Uterus (tissue), 2 donors: Measurements from ENCODE around the gene PCNX3.

Experiments used
- POLR2A ChIP-seq, 2 donors: fragments of 450-650 bp; IDR thresholded peaks; one replicate each; pipeline ENCODE4 v1.6.1; 2016; ENCODE audit warnings: antibody characterized with exemption in 2 of 2, mild to moderate bottlenecking in 1 of 2, moderate library complexity in 1 of 2
- TF ChIP-seq, protein P1 (sequence below), 4 experiments: fragments of 200-600 bp in 2 of 4; fragments of 450-650 bp in 2 of 4; sonication (generic) in 2 of 4; IDR thresholded peaks; one replicate each; pipeline ENCODE4 v1.5.1; 2016 to 2019; ENCODE audit warnings: antibody characterized with exemption in 4 of 4, mild to moderate bottlenecking in 2 of 4, moderate library complexity in 1 of 4

- TF ChIP-seq, protein P1, sequence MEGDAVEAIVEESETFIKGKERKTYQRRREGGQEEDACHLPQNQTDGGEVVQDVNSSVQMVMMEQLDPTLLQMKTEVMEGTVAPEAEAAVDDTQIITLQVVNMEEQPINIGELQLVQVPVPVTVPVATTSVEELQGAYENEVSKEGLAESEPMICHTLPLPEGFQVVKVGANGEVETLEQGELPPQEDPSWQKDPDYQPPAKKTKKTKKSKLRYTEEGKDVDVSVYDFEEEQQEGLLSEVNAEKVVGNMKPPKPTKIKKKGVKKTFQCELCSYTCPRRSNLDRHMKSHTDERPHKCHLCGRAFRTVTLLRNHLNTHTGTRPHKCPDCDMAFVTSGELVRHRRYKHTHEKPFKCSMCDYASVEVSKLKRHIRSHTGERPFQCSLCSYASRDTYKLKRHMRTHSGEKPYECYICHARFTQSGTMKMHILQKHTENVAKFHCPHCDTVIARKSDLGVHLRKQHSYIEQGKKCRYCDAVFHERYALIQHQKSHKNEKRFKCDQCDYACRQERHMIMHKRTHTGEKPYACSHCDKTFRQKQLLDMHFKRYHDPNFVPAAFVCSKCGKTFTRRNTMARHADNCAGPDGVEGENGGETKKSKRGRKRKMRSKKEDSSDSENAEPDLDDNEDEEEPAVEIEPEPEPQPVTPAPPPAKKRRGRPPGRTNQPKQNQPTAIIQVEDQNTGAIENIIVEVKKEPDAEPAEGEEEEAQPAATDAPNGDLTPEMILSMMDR (IDR thresholded peaks at IDR 0.05) = peak; percentile 53 to 59 (median 58)
- no peak for TF ChIP-seq POLR2A (IDR thresholded peaks at IDR 0.05)
These were observed 21.8 kb upstream of the PCNX3 start for GRCh38 chr11:65593518-65594414.
